NCI-H748 (cell line): Measurements from ENCODE around the gene RAMACL.

ENCODE experiments used
- DNase-seq: peaks from one replicate; lab custom pipeline; 2025; ENCODE audit not compliant: unreplicated experiment; lab: John Stamatoyannopoulos, UW

RAMACL gene

DNA sequence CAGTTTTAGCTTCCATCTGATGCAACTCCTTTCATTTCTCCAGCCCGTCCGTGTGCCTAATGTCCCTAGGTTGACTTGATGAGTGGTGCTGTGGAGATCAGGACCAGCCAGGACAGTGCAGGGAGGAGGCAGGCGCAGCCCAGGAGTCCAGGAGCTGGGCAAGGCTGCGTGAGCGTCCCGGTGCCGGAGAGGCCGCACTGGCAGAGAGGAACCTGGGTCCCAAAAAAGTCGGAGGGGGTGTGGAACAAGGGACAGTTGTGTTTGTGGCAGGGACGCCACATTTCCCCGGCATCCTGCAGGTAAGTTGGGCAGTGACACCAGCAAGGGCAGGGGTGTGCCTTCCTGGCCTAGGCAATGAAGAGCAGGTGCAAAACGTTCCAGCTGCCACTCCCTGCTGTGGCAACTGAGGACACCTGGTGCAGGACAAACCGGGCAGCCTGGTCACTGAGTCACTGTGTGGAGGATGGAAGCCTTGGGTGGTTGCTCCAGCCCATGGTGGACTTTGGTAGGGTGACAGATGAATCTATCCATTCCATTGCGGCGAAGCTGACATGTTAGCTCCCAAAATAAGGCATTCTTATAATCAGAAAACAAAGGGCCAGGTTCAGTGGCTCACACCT is 53.2 kb downstream of the RAMACL start:
- DNase-seq: peak; percentile 84
